Measurements from ENCODE around the gene AHCYL2. TPM values are rescaled to one million over a fixed set of nuclear protein-coding genes. Genes with fewer than 3 reads are reported as not detected.

AHCYL2 gene
- total RNA-seq, 1 experiment from 2014 or later = 23.2 TPM

DNA sequence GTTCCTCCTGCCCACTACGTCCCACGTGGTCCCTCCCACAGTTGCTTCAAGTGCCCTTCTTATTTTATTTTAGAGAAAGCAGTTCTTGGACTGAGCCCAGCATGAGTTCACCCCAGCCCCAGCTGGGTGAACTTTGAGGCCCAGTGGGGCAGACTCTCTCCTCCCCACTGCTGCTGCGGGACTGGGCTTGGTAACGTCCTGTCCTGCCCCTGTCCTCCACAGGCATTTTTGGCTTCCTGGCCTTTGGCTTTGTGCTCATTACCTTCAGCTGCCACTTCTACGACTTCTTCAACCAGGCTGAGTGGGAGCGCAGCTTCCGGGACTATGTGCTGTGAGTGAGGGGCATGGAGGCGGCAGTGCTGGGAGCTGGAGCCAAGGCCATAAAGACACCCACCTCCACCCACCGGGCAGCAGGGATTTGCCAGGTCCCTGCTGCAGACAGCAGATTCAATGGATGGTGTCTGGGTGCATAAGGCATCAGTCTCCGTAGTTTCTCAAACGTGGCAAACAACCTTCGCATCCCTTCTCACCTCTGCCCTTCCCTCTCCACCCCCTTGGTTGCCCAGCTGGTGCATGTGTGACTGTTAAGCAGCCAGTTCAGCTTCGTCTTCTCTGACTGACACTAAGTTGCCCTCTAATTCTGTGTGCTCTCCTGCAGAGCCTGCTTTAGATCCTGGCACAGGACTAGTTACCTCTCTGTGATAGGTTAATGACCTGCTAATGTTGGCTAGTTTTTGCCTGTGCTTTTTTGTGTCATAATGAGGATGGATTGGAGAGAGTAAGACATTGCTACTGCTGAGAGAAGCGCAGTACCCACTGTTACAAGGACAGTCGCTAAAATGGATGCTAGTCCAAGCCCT, 15.5 kb upstream of the AHCYL2 start:
- Histone ChIP-seq H2BK5ac (ENCODE audit: insufficient read length, low read length) (no peak overlapping the region), H4K20me1 (ENCODE audit: control insufficient read depth, insufficient read depth, insufficient read length) (no peaks in the 10 kb centered on the region), H2BK120ac (ENCODE audit: low read depth, low read length, poor library complexity, severe bottlenecking) (no peak overlapping the region), H3K23ac (ENCODE audit: insufficient read length, low read depth, low read length) (no peak overlapping the region), H3K9ac (ENCODE audit: extremely low read depth, insufficient read length, low read length) (no peak overlapping the region), H2AK5ac (ENCODE audit: insufficient read length, low read length) (no peak overlapping the region), H3K4me1 (ENCODE audit: insufficient read depth, low read length) (no peaks in the 10 kb centered on the region), H3K27me3 (ENCODE audit: insufficient read depth, low read length) (no peaks in the 10 kb centered on the region), H3K23me2 (ENCODE audit: insufficient read length, low read depth, low read length, poor library complexity, severe bottlenecking) (no peaks in the 10 kb centered on the region), H2BK15ac (ENCODE audit: low read depth, low read length) (no peak overlapping the region), H3K56ac (ENCODE audit: insufficient read length, low read depth, low read length) (no peak overlapping the region), H2AFZ (ENCODE audit: low read length) (no peak overlapping the region), H3K79me2 (ENCODE audit: insufficient read depth, low read length) (no peaks in the 10 kb centered on the region), H2BK12ac (ENCODE audit: insufficient read length, low read depth, low read length) (no peak overlapping the region), H4K5ac (ENCODE audit: insufficient read length, low read depth, low read length) (no peak overlapping the region), H4K8ac (replicated peaks; ENCODE audit: insufficient read length, low read depth, low read length) (no peak overlapping the region), H3K4me2 (ENCODE audit: insufficient read depth, insufficient read length, low read length) (no peak overlapping the region), H2BK20ac (ENCODE audit: low read depth, low read length, poor library complexity, severe bottlenecking) (no peak overlapping the region), H3T11ph (ENCODE audit: low read length) (no peak overlapping the region), H3K9me3 (ENCODE audit: control insufficient read depth, low read depth, low read length) (no peaks in the 10 kb centered on the region), H3K4ac (ENCODE audit: low read depth, low read length) (no peak overlapping the region), H3K18ac (ENCODE audit: insufficient read length, low read depth, low read length) (no peak overlapping the region), H3K79me1 (ENCODE audit: insufficient read depth, low read depth, low read length, poor library complexity, severe bottlenecking) (no peaks in the 10 kb centered on the region), H3K27ac (ENCODE audit: insufficient read length, low read depth, low read length) (no peak overlapping the region), H3K14ac (ENCODE audit: insufficient read depth, low read length) (no peak overlapping the region; the same call in 1 of the 2 replicates), H4K91ac (ENCODE audit: insufficient read length, low read depth, low read length) (no peak overlapping the region)
- TF ChIP-seq, protein P1, sequence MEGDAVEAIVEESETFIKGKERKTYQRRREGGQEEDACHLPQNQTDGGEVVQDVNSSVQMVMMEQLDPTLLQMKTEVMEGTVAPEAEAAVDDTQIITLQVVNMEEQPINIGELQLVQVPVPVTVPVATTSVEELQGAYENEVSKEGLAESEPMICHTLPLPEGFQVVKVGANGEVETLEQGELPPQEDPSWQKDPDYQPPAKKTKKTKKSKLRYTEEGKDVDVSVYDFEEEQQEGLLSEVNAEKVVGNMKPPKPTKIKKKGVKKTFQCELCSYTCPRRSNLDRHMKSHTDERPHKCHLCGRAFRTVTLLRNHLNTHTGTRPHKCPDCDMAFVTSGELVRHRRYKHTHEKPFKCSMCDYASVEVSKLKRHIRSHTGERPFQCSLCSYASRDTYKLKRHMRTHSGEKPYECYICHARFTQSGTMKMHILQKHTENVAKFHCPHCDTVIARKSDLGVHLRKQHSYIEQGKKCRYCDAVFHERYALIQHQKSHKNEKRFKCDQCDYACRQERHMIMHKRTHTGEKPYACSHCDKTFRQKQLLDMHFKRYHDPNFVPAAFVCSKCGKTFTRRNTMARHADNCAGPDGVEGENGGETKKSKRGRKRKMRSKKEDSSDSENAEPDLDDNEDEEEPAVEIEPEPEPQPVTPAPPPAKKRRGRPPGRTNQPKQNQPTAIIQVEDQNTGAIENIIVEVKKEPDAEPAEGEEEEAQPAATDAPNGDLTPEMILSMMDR (conservative IDR thresholded peaks at IDR 0.05) = no peak
- Mint-ChIP-seq H3K9me3 (peaks cover 0 to 4% of the 10 kb centered on the region in 2 experiments; a peak in 3 of 5 replicates), H3K27ac (peak overlapping the region in 1 of 3 experiments; percentile 14; a peak in 2 of 7 replicates), H3K4me1 (peaks cover 4 to 5% of the 10 kb centered on the region in 2 experiments), H3K36me3 (ENCODE audit: insufficient read depth in 1 of 3, low read depth in 3 of 3) (peaks cover 29 to 75% (median 68%) of the 10 kb centered on the region in 3 experiments), H3K27me3 (ENCODE audit: low read depth) (no peaks in the 10 kb centered on the region), H3K4me3 (no peak overlapping the region)
- no peak for DNase-seq
- WGBS (ENCODE audit: extremely low coverage, insufficient read length, low lambda C conversion rate) = no CpG with 5 or more reads among the region's 15 CpGs

Measured in H9 (cell line).